ENCODE data around the gene SLC28A3.

- TF ChIP-seq POLR2AphosphoS5 (IDR thresholded peaks at IDR 0.05), result no peak
- TF ChIP-seq CTCF (IDR thresholded peaks at IDR 0.05), result no peak
- no peak for TF ChIP-seq POLR2A (IDR thresholded peaks at IDR 0.05)
- TF ChIP-seq EP300 (IDR thresholded peaks at IDR 0.05), result no peak
Observed at GRCh38 chr9:84361645-84362044, 21.1 kb upstream of the SLC28A3 start.
